Anterior cingulate cortex (tissue), 58 donors: ENCODE measurements around the gene GALR3.

Source experiments
- DNase-seq, 58 donors: peaks; one replicate each; lab custom pipeline; 2025; lab: John Stamatoyannopoulos, UW

Gene GALR3

DNA sequence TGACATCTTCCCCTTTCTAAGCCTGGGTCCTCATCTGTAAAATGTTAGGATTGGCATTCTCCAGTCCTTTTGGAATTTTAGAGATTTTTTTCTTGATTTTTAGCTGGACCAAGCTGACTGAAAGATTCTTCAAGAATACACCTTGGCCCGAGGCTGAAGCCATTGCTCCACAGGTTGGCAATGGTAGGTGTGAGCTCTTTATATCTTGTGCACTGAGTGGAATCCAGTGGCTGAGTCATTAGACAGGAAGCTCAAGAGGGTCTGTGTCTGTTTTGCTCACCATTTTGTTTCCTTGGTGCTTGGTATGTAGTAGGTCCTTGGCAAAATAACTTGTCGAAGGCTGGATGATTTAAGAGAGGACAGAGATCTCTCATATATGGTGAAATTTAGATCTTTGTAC lies 32.3 kb downstream of the GALR3 start:
- no peak for DNase-seq

DNA sequence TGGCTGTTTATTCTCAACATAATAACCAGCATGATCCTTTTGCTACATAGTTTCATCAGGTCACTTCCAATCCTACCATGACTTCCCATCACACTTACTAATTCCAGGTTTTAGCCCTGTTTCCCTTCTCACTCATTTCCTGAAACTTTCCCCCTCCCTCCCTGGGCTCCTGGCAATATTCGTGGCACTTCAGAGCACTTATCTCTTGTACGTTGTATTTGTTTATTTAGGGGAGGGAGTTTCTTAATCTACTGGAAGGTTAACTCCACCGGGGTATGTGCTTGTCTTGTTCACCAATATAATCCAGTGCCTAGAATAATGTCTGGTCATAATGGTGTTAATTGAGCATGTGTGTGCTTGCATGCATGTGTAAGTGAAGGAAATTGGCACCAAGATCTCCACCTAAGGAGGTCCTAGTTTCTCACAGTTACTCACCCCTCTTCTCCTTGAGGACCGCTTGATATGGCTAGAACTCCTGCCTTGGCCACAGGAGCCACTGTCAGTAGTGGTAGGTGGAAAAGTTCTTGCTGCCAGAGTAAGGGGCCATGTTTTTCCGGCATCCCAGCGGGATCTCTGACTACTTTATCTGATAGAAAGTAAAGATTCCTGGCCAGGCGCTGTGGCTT lies 37.7 kb downstream of the GALR3 start:
- no peak for DNase-seq

DNA sequence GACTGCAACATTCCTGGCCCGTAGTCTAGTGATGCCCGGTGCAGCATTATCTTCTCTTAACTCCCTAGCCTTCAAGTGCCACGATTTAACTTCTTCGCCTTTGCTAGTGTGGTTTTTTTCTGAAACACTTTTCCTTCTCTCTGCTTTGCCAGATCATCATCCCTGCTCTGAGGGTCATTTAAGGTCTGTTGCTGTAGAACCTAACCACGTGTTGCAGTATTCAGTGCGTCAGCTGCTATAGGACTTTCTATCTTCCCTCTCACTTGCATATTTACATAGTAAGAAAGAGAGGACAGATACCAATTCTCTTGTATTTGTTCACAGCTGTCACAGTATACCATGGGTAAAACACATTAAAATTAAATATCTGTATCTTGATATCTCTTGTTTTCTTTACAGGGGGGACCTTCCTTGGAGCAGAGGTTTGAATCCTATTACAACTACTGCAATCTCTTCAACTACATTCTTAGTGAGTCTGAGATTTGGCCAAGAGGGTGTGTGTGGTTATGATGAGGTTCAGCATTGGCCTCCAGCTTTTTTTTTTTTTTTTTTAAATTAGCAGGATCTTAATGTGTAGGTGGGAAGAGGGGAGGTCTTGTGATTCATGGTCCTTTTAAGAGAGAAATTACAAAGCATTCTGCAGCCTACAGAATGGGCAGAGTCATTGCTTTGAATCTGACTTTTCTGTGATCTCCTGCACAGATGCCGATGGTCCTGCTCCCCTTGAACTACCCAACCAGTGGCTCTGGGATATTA lies 39.6 kb downstream of the GALR3 start:
- no peak for DNase-seq

DNA sequence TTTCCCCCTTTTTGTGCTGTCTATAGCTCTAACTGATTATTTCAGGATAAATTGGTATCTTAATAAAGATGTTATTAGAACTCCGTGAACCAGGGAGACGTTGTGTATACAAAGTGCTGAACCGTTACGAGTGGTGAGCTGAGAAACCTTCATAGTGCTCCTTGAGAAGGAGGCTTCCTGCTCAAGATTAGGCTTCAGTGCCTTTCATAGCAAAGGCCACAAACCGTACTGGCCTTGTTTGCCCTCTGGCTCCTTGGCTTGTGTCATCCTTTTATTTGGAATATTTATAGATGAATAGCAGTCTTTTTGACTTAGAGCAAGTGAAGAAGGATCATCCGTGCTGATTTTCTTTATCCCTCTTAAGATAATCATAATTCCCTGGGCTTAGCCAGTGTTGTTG lies 42.3 kb downstream of the GALR3 start:
- DNase-seq, result no peak

DNA sequence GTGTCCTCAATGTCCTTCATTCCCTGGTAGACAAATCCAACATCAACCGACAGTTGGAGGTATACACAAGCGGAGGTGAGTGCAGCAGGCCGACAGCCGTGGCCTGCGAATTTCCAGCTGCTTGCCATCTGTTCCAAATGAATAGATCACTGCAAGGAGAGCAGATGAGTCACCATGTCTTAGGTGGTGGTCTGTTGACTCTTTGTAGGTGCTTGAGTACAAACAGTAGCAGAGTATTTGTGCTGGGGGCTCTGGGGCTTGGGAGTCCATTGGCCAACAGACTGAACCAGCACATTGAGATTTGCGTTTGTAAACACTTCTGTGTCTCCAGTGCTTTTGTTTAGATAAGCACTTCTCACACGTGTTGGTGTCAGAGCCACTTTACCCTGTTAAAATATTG lies 47.1 kb downstream of the GALR3 start:
- DNase-seq, result no peak
